Omental fat pad (tissue), 4 donors: Measurements from ENCODE around the gene ANKS1B. TPM values are rescaled to one million over a fixed set of nuclear protein-coding genes. Genes with fewer than 3 reads are reported as not detected.

Source experiments
- ATAC-seq: fragments of 150-250 bp; one replicate; pipeline ENCODE4 v1.9.1; 2016; ENCODE audit warnings: mild to moderate bottlenecking, moderate library complexity; ENCODE audit not compliant: low FRiP score
- DNase-seq: peaks from one replicate; pipeline ENCODE4 v3.0.0-alpha.2; 2019; ENCODE audit warnings: low spot score
- total RNA-seq, 4 donors: library from RNA; depleted of rRNA; stranded (reverse); fragments of >200 nt; gene quantifications; one replicate each; pipeline ENCODE4 v1.1.0, GENCODE V29; 2016
- TF ChIP-seq, protein P1 (sequence below), 3 donors: fragments of 450-650 bp; IDR thresholded peaks; one replicate each; pipeline ENCODE4 v1.5.1; 2016 to 2017; ENCODE audit warnings: antibody characterized with exemption in 3 of 3, mild to moderate bottlenecking in 3 of 3, moderate library complexity in 2 of 3

The ANKS1B gene
- total RNA-seq, 4 donors from 2014 or later = 5.5 to 26.4 (median 7.6) TPM

DNA sequence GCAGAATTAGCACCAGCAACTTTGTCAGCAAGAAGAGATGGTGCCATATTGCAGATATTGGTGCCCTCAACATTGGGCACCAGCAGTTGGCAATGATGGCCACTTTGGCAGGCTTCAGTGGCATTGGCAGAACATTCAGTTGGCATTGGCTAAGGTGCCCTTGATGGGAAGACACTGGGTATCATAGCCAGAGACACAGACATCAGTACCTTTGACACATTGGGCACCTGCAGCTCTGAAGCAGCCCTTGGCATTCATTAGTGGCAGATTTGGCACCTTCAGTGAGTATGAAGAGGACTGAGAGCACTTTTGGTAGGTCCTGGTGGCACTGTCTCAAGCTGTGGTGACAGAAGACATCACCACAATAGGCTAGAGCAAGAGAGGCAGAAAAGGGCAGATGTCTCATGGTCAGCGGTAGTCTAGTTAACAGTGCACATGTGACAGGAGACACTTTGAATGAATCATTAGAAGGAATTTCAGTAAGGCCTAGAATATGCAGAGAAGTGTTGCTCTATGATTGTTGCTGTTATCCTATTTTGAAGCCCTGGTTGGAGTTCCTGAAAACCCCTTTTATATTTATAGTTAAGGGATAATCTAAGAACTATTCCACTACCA, 917.5 kb downstream of the ANKS1B start:
- no peak for DNase-seq
- no peak for ATAC-seq
- TF ChIP-seq, protein P1, sequence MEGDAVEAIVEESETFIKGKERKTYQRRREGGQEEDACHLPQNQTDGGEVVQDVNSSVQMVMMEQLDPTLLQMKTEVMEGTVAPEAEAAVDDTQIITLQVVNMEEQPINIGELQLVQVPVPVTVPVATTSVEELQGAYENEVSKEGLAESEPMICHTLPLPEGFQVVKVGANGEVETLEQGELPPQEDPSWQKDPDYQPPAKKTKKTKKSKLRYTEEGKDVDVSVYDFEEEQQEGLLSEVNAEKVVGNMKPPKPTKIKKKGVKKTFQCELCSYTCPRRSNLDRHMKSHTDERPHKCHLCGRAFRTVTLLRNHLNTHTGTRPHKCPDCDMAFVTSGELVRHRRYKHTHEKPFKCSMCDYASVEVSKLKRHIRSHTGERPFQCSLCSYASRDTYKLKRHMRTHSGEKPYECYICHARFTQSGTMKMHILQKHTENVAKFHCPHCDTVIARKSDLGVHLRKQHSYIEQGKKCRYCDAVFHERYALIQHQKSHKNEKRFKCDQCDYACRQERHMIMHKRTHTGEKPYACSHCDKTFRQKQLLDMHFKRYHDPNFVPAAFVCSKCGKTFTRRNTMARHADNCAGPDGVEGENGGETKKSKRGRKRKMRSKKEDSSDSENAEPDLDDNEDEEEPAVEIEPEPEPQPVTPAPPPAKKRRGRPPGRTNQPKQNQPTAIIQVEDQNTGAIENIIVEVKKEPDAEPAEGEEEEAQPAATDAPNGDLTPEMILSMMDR (IDR thresholded peaks at IDR 0.05) = no peak

DNA sequence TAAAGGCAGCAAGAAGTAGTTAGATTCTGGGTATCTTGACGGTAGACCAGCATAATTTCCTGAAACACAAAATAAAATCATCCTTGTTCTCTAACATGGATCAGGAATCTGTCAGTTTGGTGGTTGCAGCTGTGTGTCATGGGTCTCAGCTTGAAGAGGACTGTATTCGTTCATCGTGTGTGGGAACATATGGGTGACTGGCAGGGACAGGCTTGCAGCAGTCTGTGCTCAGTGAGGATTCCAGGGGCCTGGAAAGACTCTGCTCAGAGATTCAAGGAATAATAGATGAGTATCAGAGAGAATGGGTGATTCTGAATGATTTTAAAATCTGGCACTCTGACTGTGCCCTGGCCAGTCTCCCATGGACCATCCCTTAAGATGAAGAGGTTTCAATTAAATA, 918.0 kb downstream of the ANKS1B start:
- ATAC-seq = no peak
- no peak for DNase-seq
- TF ChIP-seq, protein P1 (IDR thresholded peaks at IDR 0.05) = no peak

DNA sequence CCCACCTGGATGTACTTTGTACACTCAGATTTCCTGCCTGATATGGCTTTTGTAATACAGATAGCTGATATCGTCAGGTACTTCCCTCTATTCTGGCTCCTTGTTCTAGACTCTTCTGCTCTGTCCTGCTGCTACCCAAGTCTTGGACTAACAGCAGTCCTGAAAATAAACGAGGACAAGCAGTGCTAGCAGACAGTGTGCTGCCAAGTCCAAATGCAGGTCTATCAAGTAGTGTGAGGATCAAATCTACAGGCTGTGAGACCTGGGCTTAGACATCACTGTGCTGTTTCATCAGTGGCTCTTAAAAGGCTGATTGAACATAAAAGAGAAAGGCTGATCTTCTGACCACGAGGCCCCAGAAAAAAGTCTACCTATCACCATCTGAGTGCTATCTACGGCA, 921.6 kb downstream of the ANKS1B start:
- ATAC-seq (no peak), DNase-seq (no peak)
- TF ChIP-seq, protein P1 (IDR thresholded peaks at IDR 0.05) = no peak

DNA sequence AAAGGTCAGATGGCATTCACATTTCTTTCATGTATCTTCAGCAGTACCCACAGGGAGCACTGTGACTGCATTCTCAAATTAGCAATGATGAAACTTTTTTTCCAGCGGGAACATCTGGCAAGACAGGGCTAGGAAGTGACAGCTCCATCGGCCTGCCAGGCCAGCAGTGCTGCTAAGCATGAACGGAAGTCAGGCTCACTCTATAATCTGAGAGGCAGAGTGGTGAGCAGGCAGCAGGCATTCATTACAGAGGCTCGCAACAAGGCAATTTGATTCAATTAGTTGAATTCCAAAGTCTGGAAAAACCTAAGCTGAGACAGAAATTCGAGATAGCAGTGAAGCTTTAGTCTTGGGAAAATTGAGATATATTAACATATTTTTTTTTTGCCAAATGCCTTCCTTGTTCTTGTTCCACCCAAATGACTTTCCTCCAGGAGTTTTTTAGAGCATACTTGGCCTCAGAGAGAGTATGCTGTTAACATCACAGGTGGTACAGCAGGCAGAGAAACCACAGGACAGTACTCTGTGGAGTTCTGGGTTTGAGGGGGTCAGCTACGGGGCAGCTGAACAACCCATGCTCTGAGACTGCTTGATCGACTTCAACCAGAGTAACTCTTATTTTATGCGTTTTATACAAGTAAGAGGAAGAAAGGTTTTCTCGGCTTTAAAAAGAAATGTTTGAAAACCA, 924.8 kb downstream of the ANKS1B start:
- no peak for ATAC-seq
- DNase-seq = no peak
- TF ChIP-seq, protein P1 (IDR thresholded peaks at IDR 0.05) = no peak

DNA sequence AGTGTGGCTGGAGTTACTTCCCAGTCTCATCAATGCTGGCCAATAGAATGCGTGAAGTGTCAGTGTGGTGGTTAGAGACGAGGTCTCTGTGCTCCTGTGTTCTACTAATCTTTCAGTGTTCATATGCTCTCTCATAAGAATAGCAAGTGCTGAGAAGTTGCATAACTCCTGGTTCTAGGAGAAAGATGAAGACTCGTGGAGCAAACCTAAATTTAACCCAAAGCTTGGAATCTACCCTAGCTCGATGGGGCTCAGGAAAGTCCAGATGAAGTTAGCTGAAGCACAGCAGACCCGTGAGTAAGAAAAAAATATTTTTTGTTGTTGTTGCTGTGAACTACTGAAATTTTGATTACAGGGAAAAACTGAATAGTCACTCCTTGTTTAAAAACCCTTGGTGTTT, 927.1 kb downstream of the ANKS1B start:
- ATAC-seq (no peak), DNase-seq (no peak)
- TF ChIP-seq, protein P1 (IDR thresholded peaks at IDR 0.05) = no peak

DNA sequence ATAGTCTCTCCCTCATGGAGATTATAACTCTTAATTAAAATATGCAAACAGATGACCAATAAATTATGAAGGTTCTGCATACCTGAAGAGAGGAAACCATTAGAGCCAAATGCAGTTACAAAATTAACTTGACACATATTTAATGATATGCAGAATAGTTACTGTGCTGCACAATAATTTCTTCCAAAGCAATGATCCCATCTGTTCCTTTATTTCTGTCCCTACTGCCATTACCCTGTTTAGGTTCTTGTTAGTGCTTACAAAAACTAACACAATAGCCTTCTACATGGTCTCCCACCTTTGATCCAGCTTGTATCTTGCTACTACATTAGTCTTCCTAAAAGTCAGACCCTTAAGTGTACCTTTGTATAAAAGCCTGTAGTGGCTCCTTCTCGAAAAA, 928.5 kb downstream of the ANKS1B start:
- ATAC-seq = no peak
- no peak for DNase-seq
- TF ChIP-seq, protein P1 (IDR thresholded peaks at IDR 0.05) = no peak

DNA sequence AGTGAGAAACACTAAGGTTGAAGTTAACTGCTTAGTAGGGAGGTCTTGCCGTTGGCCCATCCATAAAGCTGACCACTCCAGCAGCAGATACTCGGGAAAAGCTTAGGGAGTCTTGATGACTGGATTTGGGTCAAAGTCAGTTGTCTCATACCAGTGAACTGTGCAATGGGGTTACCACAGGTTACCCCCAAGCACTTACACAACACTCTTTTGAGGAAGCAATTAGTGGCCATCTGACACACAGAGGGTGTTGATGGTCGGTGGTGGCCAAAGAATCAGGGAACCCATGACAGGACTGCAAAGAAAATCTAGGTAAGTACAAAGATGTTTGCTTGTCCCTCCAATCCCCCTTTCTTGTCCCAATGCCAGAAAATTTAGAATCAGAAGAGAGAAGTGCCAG, 929.4 kb downstream of the ANKS1B start:
- TF ChIP-seq, protein P1 (IDR thresholded peaks at IDR 0.05) = no peak
- DNase-seq (no peak), ATAC-seq (no peak)
